Dermis lymphatic vessel endothelial cell (primary cell): ENCODE results near the gene BTK. TPM values are rescaled to one million over a fixed set of nuclear protein-coding genes. Genes with fewer than 3 reads are reported as not detected.

Experiments
- total RNA-seq: library from RNA; depleted of rRNA; stranded (reverse); fragments of >200 nt; gene quantifications from 2 replicates; pipeline ENCODE4 v1.2.1, GENCODE V29; 2014

Gene BTK
- not detected in 2 replicates for total RNA-seq

DNA sequence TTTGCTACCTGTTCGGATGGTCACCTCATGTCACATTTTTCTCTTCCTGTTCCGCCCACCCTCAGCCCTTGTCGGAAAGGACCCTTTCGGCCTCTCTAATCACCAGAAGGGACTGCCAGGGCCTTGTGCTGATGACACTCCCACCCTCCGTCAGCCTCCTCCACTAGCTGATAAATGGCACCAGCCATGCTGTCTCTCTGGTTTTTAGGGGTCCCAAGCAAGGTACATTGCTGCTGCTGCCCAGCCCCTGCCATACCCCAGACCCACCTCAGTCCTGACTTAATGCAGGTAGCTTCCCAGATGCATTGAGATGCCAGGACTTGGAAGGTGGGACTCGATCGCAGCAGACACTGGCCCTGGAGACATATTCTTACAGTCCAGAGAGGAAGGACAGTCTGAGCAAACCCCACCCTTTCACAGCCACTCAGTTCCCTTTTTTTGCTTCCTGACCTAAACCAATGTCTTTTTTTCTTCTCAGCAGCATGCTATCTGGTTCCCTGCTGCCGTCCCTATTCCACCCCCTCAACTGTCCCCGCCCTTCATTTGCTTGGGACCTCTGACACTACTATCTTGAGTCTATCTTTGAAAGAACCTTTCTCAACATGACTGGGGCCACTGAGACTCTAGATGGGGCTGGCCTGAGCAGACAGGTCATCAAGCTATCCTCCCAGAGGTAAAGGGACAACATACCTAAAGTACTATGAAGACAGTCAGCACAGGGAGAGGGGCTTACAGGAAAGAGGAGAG, at the start of gene BTK:
TSS of gene BTK (minus strand) at position 397 of the 747 bp plus-strand sequence. CDS start 10,907 bp downstream, outside the sequence.

DNA sequence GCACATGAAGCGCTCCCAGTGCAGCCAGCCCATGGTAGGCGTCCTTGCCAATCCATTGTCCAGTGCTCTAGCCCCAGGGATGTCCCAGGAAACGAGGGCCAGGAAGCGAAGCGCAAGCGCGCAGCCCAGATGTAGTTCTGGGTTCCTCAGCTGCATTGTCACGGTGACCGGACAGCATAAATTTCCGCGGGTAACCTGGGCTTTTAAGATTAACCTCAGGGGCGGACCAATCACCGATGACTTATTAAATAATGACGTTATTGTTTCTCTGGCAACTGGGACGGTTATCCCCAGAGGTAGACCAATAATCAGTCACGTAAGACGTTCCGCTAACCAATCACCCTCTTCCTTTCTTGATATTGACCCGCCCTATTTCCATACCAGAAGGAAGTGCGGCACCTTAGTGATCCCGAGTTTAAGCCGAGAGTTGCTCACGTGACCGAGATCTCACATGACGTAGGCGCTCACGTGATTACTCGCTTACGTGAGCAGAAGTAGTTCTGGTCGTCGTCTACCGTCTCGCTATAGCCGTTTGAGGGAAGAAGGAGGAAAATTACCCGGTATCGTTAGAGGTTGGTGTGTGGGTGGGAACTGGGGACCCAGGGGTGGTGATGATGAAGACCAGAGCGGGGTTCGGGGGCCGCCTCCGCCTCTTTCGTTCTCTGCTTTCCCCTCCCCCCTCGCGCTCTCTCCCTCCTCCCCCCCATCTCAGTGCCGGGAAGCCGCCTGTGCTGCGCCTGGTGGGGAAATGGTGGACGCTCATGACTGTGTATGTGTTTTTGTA, 21.9 kb upstream of the BTK start, which contains the start of the genes GLA and HNRNPH2:
TSS of gene GLA (minus strand) at position 178 of the 784 bp plus-strand sequence. CDS start at position 156, 22 bp downstream.
TSS of gene HNRNPH2 (plus strand) at position 475 of the 784 bp plus-strand sequence. CDS start 3,767 bp downstream, outside the sequence.

GRCh38 chrX:101390664-101391525, 4.9 kb upstream of the BTK start, which contains the start of gene RPL36A:
TSS of gene RPL36A (plus strand) at chrX:101391011. CDS start at chrX:101391044, 33 bp downstream.

DNA sequence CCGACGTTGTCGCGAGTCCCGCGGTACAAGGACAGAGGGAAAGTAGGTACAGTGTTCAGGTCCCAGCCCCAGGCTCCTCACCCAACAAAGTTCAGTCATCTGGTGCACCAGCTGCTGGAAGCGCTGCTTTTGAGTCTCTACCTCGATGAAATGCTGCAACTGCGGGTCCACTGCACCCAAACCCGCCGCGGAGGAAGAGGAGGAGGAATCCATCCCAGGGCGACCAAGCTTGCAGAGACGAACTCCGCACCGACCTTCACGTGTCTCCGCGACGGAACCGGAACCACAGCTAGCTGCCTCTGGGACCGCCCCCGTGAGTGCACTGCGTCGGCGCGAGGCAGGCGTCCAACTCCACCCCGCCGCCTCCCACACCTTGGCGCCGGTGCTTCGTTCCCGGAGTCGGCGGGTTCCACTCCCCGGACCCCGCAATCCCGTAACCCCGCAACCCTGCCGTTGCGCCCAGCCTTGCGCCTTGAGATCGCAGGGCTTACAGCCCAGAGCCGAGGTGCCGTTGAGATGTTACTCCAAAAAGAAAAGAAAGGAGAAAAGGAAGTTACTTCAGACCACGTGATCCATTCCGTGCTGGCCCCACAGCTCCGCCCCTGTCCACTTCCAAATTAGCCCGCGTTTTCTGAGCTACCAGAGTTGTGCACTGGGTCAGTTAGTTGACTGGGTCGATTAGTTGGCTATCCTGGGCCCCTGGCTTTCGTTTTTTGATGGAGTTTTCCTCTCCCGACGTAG, 37.4 kb downstream of the BTK start, which contains the start of gene TIMM8A:
TSS of gene TIMM8A (minus strand) at position 291 of the 741 bp plus-strand sequence. CDS start at position 213, 78 bp downstream.

Other genes starting within 250 kb of the BTK start
- under 0.01 TPM in 1 of 2 replicates, not detected in the other for gene DRP2, start 166.4 kb downstream of the BTK start, total RNA-seq
- under 0.01 TPM in 1 of 2 replicates, not detected in the other for gene TAF7L, start 94.9 kb downstream of the BTK start, total RNA-seq
- gene TIMM8A, start 37.4 kb downstream of the BTK start, total RNA-seq: 1.6 and 3.4 TPM in 2 replicates
- gene RPL36A, start 4.8 kb upstream of the BTK start, total RNA-seq: 277 and 518 TPM in 2 replicates
- gene GLA, start 21.7 kb upstream of the BTK start, total RNA-seq: 18.4 and 20.2 TPM in 2 replicates
- 103 and 108 TPM in 2 replicates for gene HNRNPH2, start 22.0 kb upstream of the BTK start, total RNA-seq
- gene ARMCX4, start 99.3 kb upstream of the BTK start, total RNA-seq: 3.9 and 4.0 TPM in 2 replicates
- 53.1 and 75.8 TPM in 2 replicates for gene ARMCX1, start 164.4 kb upstream of the BTK start, total RNA-seq
- gene ARMCX6, start 231.8 kb upstream of the BTK start, total RNA-seq: 44.7 and 48.4 TPM in 2 replicates
- gene ARMCX3, start 237.0 kb upstream of the BTK start, total RNA-seq: 78.4 and 86.9 TPM in 2 replicates